ENCODE results near the gene CHD5. TPM values are rescaled to one million over a fixed set of nuclear protein-coding genes. Genes with fewer than 3 reads are reported as not detected.

Gene CHD5
- total RNA-seq, 1 experiment from 2014 or later = 0.29 TPM

DNA sequence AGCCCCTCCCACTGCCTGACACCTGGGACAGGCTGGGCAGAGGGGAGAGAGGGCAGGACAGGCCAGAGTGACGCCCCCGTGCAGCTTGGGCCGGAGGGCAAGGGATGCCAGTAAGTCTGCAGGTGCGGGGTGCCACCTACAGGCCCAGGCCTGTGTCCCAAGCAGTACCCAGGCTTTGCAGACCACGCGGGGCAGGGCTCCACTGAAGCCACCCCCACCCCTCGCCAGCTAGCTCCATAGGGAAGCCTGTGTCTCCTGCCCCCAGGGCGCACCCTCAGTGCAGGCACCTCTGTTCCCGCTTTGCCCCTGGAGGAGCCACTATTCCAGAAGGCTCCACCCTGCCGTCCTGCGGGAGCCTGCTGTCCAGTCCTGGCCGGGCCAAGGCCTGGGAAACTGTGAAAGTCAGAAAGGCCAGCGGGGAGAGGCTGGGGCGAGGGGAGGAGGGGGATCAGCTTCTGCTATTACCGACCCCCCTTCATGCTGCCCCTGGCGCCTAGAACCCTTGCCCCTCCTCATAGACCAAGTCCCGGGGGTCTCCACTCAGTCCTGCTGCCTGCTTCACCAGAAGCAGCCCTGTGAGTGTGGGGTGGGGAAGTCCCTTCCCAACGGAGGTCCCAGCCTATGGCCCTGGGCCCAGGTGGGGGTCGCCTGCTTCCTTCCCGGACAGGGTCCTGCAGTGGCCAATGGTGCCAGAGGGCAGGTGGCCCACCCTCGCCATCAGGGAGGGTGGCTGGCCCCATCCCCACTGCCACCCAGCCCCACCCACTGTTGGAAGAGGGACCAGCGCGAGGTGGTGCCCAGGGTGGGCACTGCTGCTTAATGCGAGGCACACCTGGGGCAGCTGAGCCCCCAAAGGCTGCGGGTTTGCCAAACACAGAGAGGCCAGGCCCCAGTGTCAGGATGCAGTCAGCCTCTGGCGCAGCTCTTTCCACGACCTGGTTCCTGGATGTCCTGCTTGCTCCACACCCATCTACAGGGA is 80.0 kb downstream of the CHD5 start:
- no peak for DNase-seq (ENCODE audit: low read depth)

DNA sequence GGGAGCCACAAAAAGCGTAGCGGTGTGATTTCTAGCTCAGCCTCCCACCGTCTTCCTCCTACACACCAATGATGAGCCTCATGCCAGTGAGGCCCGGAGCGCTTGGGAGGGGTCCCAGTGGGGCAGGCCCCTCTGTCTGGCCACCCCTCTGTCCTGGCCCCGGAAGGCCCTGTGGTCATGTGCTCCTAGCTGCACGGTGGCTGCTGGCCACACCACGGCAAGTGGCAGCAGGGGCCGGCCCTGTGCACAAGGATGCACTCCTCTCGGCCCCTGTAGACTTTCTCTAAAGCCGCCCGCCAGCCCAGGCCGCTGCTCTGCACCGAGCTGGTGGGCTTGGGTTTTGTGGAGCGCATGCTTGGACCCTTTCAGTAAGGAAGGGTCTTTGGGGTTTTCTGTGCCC is 80.8 kb downstream of the CHD5 start:
- DNase-seq (ENCODE audit: low read depth) = no peak

DNA sequence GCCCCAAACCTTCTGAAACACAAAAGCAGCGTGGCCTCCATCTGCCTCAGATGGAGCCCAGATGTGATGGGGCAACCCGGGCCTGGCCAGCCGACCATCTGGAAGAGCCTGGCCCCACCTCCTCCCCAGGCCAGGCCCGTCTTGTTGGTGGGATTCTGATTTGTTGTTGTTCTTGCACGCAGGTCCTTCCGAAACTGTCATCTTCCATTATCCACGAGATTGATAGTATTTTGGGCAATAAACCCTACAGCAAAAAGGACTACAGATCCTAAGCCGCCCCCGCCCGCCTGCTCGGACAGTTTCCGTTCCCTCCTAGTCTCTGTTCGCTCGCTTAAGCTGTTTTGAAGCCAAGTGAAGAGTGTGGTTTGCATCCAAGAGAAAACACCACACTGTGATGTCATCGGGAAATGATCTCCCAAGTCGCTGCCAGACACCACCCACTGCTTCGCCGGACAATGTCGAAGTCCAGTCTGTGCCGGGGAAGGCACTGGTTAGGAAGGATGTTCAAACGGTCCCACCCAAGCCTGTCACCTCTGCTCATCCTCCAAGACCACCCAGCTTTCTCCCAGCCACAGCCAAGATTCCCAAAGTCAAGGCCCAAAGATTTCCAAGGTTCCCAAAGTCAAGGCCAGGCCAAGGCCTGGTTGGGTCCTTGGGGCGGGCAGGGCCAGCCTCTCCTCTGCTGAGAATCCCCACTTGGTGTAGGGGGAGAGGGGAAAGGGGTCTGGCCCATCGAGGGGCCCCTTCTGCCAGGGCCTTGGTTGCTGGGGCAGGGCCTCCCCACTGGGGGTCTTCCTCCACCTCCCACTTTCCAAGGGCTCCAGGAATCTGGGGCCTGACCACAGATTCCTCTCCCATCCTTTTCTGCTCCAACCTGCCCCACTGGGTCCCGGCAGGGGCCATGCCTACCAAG is 81.6 kb downstream of the CHD5 start:
- DNase-seq (ENCODE audit: low read depth) = peak; percentile 55

DNA sequence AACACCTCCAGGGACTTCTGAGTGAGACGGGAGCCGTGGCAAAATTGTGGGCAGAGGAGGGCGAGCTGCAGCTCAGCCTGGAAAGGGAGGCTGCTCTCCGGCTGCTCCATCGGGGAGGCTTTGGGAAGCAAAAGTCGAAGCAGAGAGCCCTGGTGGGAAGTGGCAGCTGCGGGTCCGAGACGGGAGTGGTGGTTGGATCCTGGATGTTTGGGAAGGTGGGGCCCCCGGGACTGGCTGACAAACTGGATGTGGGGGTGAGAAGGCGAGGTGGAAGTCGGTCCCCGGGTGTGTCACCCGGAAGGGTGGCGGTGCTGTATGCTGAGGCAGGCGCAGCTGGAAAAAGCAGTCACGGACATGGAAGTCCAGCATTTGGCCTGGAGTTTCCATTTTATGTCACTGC is 82.3 kb downstream of the CHD5 start:
- DNase-seq (ENCODE audit: low read depth) = no peak

DNA sequence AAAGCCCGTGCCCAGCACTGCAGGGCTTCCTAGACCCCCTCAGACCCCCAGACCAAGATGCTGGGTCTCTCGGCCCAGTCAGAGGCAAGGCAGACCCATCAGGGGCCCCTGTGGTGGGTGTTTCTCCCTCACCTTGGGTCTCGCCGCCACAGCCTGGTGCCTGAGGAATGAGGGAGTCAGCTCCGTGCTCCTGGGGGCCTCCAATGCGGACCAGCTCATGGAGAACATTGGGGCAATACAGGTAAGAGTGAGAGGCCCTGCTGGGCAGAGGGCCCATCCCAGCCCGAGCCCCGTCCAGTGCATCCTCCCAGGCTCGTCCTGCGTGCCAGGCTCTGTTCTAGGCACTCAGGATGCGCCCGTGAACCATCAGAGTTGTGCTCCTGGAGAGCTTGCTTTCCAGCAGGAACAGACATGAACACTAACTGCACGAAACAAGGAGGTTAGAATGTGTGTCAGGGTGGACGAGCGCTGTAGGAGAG is 83.0 kb downstream of the CHD5 start:
- no peak for DNase-seq (ENCODE audit: low read depth)

DNA sequence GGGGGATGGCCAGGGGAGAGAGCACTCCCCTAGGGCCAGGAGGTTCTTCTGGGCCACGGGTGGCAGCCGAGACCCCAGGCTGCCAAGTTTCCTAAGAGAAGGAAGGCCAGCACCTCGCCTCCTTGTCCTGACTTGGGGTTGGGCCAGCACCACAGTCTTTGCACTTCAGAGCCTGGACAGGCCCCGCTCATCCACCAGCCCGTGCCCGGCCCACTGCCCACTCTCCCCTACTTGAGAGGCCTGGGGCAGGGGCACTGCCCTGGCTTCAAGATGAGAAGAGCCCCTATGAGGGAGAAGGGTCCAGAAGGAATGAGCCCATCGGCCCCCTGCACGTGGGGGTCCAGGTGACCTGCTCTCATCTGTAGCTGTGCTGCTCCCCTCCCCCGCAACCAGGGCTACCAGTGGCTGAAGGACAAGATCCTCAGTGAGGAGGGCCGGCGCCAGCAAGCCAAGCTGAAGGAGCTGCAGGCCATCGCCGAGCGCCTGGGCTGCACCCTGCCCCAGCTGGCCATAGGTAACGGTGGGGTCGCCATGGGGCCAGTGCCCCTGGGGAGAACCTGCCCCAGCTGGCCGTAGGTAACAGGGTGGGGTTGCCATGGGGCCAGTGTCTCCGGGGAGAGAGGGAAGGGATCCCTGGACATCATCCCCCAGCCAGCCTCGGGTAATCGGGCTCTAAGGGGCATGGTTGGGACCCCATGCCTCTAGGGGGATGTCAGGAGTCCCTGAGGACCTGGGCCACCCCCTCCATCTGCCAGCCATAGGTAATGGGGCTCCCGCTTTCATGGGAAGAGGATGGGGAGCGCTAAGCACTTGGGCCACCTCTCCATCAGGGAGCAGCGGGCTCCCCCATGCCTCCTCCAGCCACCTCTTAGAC is 83.6 kb downstream of the CHD5 start:
- DNase-seq (ENCODE audit: low read depth) = no peak

DNA sequence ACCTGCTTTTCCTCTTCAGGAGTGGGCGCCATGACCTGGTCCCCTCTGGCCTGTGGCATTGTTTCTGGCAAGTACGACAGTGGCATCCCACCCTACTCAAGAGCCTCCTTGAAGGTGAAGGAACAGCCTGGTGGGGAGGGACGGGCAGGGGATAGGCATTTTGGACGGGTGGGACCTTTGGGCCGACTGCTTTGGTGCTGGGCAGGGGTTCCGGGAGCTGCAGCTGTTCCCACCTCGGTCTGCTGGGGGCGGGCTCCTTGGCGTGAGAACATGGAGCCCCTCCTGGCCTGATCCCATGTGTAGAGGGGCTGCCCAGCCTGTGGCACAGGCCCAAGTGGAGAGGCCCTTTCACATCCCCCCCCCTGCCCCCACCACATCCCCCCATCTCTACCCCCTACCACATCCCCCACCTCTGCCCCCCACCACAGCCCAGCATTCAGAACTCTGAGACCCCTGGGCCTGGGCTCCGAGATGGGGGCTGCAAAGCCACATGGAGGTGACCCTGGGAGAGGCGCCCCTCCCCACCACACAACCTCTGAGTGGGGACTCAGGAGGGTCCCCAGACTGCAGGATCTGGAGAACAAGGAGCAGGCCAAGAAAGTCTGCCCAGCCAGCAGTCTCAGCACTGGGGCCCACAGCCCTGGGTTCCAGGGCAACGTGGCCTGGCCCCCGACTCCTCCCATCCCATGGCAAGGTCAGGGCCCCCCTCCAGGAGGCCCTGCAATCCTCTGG is 84.4 kb downstream of the CHD5 start:
- DNase-seq (ENCODE audit: low read depth) = no peak

DNA sequence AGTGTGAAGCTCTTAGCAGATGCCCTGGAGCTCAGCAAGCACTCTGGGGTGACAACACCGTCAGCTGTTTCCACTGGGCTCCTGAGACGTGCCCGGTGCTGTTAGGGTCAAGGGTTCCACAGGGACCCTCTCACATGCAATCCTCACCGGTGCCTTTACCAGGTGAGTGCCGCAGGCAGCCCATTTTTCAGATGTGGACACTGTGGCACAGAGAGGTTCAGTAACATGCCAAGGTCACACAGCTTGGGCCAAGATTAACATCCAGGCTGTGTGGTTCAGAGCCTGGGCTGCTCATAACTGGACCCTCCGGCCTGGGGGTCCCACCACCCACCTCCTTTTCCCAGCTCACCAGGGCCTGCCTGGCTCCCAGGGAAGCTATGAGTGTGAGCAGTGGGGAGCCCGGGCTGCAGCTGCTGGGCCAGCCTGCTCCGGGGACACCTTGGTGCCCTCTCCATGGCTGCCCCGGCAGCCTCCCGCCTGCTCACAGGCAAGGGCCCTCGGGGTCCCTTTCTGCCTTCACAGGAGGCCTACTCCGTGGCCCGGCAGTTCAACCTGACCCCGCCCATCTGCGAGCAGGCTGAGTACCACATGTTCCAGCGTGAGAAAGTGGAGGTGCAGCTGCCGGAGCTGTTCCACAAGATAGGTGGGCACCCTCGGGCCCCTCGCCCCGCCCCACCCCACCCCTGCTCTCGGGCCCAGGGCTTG is 85.2 kb downstream of the CHD5 start:
- no peak for DNase-seq (ENCODE audit: low read depth)

DNA sequence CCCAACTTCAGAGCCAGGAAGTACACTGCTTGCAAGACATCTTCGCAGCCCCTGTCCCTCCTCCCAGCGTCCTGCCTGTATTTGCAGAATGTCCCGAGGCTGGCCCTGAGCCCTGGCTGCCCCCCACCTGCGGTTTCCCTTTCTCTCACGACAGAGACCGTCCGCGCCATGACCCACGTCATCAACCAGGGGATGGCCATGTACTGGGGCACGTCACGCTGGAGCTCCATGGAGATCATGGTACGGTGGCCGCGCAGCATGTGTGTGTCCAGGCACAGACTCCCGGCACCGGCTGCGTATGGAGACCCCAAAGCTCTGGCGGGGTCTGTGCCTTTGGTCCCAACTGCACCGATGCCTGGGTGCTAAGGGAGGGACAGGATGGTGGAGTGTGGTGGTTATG is 85.9 kb downstream of the CHD5 start:
- no peak for DNase-seq (ENCODE audit: low read depth)

DNA sequence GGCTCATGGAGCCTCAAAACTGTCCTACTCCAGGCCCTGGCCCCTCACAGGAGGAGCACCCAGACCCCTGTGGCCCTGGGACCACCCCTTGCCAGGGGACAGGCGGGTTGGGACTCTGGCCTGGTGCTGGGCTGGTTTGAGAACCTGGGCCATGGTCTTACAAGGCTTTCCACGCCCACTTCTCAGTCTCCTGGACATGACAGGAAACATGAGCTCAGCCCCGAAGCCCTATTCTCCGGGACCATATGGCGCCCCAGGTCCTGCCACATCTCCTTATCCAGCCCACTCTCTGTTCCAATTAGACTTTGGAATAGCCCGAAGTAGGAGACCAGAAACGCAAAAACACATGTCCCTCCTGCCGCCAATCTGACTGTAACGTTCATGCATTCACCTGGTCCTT is 86.5 kb downstream of the CHD5 start:
- DNase-seq (ENCODE audit: low read depth) = no peak

DNA sequence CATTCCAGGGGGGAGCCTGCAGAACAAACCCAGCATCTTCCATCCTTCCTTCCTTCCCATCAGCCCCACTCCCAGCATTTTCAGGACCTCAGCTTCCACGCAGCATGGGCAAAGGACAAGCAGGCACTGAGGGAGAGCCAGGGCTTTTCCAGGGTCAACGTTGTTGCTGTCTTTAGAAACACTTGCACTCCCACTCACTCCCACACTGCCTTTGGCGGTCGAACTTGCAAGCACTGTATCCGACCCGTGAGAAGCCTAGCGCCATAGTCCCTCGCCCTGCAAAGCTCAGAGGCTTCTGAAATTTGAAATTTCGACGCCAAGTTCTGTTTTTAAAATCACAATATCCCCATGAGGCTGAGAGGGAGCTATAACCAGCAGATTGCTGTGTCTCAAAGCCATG is 87.0 kb downstream of the CHD5 start:
- no peak for DNase-seq (ENCODE audit: low read depth)

DNA sequence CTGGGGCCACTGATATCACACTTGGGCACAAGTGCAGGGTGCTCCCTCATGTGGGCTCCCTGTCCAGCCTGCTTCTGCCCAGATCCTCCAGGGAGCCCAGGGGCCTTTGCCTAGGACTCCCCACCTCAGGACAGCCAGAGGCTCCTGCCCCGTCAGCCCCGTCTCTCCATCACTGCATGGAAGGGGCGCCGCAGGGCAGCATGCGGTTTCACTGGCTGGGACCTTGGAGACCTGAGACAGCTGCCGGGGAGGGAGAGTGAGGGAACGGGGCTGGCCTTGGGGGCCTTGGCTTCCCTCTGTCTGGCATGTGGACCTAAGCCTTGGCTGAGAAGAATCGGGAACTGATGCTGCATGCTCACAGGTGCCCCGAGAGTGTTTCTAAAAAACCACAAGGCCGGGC is 87.9 kb downstream of the CHD5 start:
- no peak for DNase-seq (ENCODE audit: low read depth)

DNA sequence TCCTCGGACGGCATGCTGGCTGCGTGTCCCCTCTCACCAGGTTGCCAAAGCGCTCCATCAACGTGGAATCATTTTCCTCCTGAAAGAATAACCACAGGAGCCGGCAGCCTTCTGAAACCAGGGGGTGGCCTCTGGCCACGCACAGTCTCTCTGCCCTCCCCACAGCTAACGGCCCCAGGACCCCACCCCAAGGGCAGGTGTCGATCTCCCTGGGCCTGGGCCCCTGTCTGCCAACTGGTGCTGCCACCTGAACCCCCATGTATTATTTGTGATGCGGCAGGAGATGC is 88.4 kb downstream of the CHD5 start:
- DNase-seq (ENCODE audit: low read depth) = no peak

DNA sequence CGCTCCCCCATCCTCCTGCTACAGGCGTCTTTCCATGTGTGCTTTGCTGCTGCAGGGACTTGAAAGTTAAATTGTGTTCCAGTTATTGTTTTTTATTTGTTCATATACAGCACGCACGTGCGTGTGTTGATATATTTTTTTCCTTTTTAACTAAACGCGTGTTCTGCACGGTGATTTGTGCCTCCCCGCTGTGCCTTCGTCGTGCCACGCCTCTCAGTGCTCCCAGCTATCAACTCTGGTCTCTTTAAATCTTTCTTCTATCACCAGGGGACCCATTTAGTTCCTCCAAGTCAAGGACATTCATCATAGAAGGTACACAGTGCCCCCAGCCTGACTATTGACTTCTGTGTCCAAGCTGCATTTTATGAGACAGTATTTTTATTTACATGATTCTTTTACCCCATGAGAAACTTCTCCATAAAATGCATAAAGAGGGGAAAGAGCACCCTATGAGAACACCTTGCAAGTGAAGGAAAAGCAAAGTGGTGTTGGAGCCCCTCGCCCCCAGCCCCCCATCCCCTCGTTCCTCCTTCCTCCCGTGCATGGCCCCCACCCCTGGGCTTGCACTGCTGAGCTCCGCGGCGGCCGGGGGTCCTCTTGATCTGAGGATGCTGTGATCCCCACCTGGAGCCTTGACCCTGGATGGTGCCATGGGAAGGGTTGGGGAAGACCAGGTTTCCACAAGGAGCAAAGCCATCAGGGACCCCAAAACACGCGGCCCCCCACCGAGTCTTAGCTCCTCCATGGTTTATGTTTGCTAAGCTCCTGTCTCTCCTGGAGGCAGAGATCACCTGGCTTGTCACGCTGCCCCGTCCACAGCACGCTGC is 88.9 kb downstream of the CHD5 start:
- no peak for DNase-seq (ENCODE audit: low read depth)

DNA sequence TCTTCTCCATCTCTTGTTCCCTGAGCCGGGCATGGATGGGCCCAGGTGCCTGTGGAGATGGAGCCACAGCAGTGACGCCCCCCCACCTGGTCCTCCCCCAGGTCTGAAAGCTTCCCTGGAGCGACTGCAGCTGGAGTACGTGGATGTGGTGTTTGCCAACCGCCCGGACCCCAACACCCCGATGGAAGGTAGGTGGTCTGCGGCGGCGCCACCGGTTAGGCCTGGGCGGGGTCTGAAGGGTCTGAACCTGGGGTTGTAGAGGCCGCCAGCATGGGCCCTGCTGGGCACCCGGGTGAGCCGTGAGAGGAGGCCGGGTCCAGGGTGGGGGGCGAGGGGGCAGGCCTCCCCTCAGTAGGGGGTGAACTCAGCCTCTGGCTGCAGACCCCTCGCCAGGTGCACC is 89.8 kb downstream of the CHD5 start:
- no peak for DNase-seq (ENCODE audit: low read depth)

DNA sequence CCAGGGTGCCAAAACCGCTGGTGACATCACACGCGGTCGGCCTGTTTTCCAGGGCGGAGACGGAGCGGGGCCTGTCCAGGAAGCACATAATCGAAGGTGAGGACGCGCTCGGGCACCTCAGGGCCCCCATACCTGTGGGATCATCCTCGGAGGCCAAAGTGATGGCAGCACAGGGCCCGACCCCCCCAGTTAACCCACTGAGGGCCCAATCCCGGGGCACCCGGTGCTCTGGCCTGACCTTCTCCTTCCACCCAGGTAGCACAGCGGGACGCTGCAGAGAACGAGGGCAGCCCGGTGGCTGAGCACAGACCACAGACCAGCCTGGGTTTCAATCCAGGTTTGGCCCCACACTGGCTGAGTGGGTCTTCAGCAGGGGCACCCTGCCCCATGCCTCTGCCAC is 91.2 kb downstream of the CHD5 start:
- no peak for DNase-seq (ENCODE audit: low read depth)

DNA sequence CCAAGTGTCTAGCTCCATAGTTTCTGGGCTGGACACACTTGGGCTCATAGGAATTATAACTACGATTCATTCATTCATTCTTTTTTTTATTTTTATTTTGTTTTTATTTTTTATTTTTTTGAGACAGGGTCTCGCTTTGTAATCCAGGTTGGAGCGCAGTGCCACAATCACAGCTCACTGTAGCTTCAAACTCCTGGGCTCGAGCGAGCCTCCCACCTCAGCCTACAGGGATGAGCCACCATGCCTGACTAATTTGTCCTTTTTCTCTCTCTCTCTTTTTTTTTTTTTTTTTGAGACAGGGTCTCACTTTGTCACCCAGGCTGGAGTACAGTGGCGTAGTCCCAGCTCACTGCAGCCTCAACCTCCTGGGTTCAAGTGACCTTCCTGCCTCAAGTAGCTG is 92.2 kb downstream of the CHD5 start:
- no peak for DNase-seq (ENCODE audit: low read depth)

DNA sequence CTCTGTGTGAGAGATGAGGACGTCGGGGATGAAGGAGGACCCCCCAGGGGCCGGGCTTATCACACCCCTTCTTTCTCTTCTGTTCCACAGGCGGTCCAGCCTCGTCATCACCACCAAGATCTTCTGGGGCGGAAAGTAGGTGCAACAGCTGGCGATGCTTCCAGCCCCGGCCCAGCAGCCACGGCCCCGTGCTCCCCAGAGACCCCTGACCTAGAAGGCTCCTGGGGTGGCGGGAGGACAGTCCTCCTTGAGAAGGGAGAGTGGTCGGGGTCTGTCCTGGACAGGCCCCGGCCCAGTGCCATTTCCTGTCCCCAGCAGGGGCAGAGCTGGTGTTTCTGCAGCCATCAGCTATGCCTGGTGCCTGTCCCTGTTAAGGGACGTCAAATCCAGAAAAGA is 92.7 kb downstream of the CHD5 start:
- no peak for DNase-seq (ENCODE audit: low read depth)

DNA sequence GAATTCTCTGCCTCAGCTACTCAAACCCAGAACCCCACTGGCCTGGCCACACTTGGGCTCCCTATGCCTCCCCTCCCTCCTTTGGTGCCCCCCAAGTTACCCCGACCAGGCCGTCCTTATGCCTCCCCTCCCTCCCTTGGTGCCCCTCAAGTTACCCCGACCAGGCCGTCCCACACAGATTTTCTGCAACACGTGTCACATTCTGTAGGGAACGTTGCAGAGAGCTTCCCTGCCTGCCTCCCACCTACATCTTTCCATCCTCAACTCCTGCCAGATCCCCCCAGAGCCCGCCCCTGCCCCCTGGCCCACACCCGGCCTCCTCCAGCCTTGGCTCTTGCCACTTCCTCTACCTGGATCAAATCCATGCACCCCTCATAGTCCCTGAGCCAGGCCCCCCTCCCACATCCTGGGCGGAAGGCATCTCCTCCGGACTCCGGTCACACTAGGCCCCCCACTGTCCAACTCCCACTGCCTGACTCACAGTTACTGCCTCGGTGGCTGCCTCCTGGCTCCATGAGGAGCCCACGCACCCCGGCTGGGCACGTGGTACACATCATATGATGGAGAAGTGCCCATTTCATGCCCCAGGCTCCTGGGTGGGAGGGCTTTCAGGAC is 93.3 kb downstream of the CHD5 start:
- DNase-seq (ENCODE audit: low read depth) = no peak
